Stimulated activated CD4-positive, alpha-beta T cell treated with anti-CD3 and anti-CD28 coated beads, Interleukin-4, amount 100 ng/mL, for 48 hours (primary cell): Measurements from ENCODE around the gene PAPSS2.

ENCODE experiments used
- DNase-seq, 2 donors: peaks; one replicate each; pipeline ENCODE4 v3.0.0-alpha.2; 2020; ENCODE audit warnings: low read depth in 2 of 2

Gene PAPSS2

DNA sequence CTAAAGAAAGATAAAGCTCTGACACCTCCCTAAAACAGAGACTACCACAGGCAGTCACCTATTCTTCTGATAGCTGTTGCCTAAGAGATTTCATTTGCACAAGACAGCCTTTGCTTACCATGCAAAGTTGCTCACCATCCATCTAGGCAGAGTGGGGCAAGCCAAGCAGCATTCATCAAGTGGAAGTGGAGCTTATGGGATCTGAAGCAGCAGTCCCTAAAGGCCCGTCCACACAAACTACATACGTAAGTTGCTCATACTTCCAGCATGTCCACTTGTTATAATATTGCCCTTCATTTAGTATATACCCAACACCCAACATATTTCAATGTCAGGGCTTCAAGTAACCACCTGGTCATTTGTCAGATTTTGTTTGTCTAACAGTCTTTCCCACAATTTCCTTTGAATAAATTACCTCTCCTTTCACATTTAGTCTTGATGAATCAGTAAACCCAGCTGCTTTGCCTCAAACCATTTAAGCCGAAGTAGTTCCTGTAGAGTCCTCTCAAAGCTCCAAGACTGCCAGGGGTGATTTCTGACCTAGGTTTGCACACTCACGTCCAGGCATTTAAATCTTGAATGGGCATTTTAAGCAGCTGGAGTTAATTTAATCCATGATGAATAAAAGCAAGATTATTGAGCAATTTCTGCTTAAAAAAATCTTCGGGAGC, 90.5 kb downstream of the PAPSS2 start:
- no peak for DNase-seq

DNA sequence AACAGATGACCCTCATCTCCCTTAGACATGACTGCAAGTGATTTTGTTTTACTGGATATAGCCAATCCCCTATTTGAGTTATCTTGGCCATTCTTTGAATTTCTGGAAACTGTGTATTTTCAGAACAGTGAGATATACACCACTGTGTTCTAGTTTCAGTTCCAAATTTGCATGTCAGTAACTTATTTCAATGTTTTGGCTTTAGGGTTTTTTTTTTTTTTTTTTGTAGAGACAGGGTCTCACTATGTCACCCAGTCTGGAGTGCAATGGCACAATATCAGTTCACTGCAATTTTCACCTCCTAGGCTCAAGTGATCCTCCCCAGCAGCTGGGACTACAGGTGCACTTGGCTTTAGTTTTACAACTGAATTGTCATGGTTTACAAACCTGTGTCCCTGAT, 91.1 kb downstream of the PAPSS2 start:
- no peak for DNase-seq

DNA sequence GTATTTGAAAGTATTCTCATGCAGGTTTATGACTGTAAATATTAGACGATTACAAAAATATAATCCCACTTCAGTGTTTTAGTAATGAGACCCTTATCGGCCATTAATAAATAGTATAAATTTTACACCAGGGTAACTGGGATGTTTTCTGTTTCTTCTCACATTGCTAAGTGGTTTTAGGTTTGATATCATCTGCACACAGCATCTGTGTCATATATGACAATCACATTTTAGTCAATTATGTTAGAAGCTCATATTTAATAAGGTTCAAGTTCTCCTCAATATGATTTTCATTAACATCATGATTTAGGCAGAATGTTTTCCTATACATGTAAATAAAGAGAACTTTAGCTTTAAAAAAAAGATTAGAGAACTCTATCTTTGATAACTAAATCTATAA, 91.6 kb downstream of the PAPSS2 start:
- no peak for DNase-seq

DNA sequence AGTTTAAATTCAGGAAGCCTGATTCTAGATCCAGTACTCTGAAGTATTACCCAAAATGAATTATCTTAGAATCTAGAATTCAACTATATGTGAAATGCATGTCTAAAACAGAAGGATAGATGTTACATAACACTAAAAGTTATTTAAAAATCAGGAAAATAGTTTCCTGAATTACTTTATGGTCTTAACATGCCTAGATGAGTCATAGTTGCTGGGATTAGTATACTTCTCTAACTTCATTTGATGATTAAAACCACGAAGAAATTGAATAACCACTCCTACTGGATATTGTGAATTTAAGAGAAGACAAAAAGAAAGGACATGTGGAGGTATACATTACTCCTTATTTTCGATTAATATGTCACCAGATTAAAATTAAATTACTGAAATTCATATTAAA, 92.9 kb downstream of the PAPSS2 start:
- DNase-seq: no peak

DNA sequence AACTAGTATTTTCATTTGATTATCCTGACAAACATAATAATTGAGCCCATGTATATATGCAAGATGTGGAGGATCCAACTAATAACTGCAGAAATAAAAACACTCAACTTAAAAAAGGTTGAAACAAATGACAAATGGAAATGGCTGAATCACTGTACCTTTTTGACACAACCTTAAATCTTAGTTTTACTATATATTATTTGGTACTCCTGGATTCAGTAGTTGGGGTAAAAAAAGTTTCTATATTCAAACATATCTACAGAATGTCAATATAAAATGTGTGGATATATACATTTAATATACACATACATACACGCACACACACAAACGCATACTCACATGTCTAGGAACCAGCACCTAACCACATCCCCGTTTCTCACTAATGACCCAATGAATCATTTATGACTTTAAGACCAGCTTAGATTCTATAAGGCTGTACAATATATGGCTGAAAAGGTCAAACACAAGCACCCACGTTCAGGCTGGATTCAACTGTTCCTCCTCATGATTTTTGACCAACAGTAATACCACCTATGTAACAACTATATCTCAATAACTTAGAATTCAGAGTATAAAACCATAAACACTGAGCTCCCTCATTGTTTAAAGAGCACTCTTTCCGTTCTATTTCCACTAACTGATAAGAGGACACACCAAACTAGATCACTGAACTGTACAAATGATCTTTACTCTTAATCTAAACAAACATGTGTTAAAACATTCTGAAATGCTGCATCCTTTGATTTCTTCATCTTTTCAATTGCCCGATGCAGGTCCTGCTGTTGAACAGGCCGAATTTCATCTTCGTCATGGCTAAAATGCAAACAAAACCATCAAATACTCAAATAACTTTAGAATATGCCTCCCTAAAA, 94.6 kb downstream of the PAPSS2 start:
- no peak for DNase-seq

DNA sequence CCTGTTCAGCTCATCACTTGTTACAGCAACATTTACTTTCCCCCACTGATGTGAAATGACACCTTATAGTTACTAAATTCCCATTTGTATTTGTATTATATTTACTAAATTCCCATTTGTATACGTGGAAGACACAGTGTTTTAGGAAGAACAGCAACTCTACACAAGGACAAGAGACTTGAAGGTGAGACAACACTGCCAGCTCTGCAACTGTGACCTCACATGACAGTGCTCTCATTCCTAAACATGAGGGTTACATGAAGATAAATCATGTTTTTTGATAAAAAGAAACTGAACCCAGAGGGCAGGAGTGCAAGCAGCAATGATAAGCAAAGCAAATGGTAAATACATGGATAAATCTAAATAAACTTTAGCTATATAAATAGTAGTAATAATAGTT, 98.0 kb downstream of the PAPSS2 start:
- no peak for DNase-seq

DNA sequence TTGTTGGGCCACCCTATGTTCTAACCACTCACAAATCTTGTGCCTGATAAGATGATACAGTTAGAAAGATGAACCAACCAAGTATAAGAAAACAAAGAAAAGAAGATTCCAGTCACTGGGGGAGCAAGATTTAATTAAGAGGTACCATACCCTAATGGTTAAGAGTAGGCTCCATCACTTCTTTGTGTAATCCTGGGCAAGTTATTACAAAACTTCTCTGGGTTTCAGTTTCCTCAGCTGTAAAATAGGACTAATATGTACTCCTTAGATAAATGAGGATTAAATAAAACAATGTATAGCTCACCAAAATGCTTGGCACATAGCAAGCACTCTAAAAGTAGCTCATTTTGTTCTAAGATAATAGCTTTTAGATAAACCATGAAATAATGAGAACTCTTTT, 99.9 kb downstream of the PAPSS2 start:
- no peak for DNase-seq

DNA sequence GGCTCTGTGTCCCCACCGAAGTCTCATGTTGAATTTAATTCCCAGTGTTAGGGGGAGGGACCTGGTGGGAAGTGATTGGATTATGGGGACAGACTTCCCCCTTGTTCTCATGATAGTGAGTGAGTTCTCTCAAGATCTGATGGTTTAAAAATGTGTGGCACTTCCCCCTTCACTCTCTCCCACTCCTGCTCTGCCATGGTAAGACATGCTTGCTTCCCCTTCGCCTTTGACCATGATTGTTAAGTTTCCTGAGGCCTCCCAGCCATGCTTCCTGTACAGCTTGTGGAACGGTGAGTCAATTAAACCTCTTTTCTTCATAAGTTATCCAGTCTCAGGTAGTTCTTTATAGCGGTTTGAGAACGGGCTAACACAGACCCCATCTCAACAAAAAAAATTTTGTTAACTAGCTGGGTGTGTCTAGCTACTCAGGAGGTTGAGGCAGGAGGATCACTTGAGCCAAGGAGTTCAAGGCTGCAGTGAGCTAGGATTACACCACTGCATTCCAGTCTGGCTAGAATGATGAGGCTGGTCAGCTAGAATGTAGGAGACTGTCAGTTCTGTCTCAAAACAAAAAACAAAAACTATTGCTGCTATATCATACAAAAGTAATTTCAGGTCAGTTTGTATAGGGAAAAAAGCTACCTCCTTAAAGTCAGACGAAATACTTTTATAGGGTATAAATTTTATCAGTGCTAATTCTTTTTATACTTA, 100.7 kb downstream of the PAPSS2 start:
- DNase-seq: no peak

DNA sequence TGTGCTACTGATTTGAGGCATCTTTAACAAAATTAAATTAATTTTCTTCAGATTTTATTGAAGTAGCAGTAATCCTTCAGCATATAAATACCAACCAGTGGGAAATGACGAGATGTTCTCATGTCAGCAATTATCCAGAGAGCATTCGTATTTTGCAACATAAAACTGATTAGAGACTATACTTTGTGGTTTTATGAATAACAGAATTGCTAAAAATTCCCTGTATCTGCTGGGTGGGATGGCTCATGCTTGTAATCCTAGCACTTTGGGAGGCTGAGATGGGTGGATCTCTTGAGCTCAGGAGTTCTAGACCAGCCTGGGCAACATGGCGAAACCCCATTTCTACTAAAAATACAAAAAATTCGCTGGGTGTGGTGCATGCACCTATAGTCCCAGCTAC, 101.5 kb downstream of the PAPSS2 start:
- no peak for DNase-seq

DNA sequence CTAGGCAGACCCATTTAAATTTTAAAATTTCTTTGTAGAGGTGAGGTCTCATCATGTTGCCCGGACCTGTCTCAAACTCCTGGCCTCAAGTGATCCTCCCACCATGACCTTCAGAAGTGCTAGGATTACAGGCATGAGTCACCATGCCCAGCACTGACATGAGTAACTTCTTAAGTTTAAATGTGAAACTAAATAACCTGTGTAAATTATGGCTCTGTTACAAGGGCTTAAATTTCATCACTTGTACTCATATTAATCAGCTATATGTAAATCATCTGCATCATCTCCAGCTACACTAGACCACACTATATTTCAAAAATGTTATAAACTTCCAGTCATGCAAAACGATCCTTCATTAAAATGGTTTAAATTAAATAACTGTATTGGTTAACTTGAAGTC, 102.2 kb downstream of the PAPSS2 start:
- peak; percentile 19 to 44 for DNase-seq

DNA sequence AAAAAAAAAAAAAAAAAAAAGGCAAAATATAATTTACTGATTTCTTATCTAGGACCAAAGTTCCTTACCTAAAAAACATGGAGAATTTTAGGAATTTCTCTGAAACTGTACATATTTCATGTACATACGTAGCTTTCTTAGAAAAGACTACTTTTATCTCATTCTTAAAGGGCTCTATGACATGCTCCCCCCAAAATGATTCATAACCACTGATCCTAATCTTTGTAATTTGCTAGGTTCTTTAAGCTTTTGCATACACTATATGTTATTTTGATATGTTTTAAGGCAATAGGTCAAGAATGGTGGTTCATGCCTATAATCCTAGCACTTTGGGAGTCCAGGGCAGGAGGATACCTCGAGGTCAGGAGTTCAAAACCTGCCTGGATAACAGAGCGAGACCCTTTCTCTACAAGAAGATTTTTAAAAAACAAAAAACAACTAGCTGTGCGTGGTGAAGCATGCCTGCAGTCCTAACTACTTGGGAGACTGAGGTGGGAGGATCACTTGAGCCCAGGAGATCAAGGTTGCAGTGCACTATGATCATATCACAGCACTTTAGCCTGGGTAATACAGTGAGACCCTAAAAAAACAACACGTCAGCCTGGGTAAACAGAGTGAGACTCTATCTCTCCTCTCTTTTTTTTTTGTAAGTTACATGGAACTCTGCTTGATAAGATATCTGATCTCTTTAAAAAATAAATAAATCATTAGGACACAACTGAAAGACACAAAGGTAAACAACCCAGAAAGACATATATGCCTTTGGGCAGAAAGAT, 103.6 kb downstream of the PAPSS2 start:
- no peak for DNase-seq

DNA sequence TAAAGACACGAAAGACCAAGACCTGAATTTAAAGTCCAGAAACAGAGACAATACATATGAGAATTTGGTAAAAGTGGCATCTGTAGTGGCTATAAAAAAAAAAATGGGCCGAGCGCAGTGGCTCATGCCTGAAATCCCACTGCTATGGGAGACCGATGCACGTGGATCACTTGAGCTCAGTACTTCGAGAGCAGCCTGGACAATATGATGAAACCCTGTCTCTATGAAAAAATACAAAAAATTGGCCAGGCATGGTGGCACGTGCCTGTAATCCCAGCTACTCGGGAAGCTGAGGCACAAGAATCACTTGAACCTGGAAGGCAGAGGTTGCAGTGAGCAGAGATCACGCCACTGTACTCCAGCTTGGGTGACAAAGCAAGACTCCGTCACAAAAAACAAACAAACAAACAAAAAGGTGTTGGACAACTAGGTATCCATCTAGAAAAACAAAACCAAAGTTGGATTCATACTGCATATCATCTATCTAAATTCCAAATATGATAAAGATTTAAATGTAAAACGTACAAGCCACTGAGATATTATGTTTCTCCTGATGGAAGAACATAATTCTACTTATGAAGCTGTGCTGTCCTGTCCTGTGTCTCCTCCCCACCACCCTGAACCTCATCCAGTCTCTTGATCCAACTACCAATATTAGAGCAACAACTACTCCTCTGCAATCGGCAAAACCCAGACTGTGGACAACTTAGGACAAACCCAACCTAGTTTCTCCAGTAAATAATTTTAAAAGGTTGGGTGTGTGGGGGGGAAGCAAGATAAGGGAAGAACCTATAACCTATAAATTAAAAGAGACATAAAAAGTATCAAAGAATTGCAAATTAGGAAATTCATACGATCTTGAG, 104.6 kb downstream of the PAPSS2 start:
- DNase-seq: no peak

DNA sequence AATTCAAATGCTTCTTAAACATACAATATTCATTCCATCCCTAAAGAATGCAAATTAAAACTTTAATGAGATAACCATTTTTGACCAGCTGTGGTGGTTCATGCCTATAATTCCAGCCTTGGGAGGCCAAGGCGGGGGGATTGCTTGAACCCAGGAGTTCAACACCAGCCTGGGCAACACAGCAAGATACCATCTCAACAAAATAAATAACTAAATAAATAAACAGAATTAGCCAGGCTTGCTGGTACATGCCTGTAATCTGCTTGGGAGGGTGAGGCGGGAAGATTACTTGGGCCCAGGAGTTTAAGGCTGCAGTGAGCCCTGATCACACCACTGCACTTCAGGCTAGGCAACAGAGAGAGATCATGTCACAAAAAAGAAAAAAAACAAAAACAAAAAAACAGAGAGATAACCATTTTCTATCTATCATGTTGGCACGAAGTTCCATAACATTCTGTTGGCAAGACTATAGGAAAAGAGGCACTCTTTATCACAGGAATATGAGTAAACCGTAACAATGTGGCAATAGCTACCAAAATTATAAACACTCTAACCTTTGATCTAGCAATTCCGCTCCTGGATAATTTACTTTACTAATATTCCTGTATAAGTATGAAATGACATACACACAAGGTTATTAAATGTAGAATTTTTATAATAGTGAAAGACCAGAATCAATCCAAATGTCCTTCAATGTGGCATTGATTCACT, 106.1 kb downstream of the PAPSS2 start:
- no peak for DNase-seq

DNA sequence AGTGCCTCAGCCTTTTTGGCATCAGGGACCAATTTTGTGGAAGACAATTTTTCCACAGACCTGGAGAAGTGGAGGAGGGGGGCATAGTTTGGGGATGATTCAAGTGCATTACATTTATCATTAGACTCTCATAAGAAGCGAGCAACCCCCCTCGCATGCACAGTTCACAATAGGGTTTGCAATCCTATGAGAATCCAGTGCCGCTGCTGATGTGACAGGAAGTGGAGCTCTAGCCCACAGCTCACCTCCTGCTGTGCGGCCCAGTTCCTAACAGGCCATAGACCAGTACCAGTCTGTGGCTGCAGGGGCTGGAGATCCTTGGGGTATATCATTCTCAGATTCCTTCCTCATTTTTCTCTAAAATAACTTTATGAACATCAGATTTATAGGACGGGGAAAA, 107.6 kb downstream of the PAPSS2 start:
- no peak for DNase-seq

DNA sequence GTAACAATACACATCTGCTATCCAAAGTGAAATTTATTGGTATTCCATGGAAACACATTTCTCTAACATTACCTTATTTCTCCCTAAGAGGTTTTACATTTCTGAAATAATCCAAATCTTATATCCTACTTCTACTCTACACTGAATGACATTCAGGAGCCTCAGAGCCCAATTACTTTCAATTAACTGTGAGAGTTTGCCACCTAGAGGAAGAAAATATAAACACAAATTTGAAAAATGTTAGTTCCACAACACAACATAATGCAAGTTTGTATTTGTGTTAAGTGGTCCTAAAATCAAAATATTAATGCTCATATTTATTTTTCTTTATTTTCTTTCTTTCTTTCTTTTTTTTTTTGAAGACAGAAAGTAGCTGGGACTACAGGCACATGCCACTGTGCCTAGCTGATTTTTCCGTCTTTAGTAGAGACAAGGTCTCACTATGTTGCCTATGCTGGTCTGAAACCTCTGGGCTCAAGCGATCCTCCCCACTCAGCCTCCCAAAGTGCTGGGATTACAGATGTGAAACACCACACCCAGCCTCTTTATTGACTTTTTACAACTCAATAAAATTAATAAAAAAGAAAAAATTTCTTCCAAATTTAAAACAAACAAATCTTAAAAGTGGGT, 112.3 kb downstream of the PAPSS2 start:
- DNase-seq: no peak

DNA sequence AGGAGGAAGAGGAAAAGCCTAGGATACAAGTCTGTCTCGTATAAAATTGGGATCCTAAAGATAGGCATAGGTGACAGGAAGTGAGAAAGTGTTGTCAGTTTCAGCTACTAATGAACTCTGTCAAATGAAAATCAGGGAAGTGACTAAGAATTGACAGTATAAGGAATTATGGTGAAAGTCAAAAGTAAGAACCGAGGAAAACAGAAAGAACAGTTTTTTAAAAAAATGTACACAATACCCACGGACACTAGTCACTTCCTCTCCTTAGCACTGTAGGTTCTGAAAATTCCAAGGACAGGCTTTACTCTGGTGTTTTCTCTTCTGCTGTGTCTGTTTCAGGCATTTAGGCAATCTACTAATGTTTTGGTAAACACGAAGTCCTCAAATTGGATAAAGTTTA, 116.1 kb downstream of the PAPSS2 start:
- no peak for DNase-seq

DNA sequence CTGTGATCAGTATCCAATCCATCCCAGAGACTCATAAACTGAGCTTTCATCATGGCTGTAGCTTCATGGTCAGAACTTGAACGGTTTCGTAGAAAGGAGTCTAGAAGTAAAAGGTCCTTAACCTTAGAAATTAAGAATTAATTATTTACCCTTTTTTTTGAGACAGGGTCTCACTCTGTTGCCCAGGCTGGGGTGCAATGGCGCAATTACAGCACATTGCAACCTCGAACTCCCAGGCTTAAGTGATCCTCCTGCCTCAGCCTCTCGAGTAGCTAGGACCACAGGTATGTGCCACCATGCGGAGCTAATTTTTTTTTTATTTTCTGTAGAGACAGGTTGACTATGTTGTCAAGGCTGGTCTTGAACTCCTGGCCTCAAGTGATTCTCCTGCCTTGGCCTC, 116.7 kb downstream of the PAPSS2 start:
- DNase-seq: no peak

DNA sequence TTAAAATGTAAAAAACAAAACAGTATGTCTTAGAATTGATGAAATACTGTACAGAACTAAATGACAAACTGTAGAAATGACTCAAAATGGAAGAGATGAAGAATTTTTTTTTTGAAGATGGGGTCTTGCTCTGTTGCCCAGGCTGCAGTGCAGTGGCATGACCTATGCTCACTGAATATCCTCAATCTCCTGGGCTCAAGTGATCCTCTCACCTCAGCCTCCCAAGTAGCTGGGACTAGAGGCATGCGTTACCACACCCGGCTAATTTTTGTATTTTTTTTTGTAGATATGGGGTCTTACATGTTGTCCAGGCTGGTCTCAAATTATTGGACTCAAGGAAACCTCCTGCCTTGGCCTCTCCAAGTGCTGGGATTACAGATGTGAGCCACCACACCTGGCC, 121.9 kb downstream of the PAPSS2 start:
- DNase-seq: no peak

DNA sequence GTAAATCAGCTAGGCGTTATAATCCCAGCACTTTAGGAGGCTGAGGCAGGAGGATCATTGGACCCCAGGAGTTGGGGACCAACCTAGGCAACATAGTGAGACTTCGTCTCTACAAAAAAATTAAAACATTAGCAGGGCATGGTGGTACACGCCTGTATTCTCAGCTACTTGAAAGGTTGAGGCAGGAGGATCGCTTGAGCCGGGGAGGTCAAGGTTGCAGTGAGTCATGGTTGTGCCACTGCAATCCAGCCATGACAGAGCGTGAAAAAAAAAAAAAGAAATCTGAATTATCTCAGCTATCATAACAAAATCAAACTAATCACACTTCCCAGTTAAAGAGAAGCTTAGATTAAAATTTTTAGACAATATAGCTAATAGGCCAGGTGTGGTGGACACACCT, 123.0 kb downstream of the PAPSS2 start:
- no peak for DNase-seq

DNA sequence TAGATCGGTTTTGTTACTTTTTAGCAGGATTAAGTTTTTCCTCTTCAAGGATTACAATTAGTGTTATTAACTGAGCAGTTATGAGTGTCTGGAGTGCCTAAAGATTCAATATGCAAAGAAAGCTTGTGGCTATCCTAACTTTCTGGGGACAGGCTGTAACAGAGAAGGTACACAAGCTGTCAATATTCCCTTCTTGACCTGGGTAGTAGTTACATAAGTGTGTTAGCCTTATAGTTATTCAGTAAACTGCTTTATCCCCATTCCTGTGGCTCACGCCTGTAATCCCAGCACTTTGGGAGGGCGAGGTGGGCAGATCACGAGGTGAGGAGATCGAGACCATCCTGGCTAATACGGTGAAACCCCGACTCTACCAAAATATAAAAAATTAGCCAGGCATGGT, 126.7 kb downstream of the PAPSS2 start:
- DNase-seq: no peak
